MCF 10A (cell line): Measurements from ENCODE around the gene RPL22. TPM values are rescaled to one million over a fixed set of nuclear protein-coding genes. Genes with fewer than 3 reads are reported as not detected.

Experiments
- BruUV-seq: library from RNA; stranded (reverse); fragments of 400-500 nt; replicated peaks from 2 replicates; lab custom pipeline; 2021; lab: Mats Ljungman, UMichigan
- CTCF ChIA-PET: fragments of 300-600 bp; sonication (Branson Sonifier 250); formaldehyde crosslinking; extraction: SDS; loops from one replicate; lab custom pipeline; 2021; ENCODE audit warnings: antibody characterized with exemption, inconsistent platforms; lab: Yijun Ruan, JAX
- POLR2A ChIA-PET: fragments of 300-600, 350-650 bp; sonication (Branson Sonifier 250); formaldehyde crosslinking; extraction: SDS; loops from one replicate; lab custom pipeline; 2020; ENCODE audit warnings: antibody characterized with exemption, inconsistent platforms; lab: Yijun Ruan, JAX
- DNase-seq: peaks from one replicate; pipeline ENCODE4 v3.0.0-alpha.2; 2018; ENCODE audit not compliant: unreplicated experiment
- H3K27ac Mint-ChIP-seq: one replicate; pipeline ENCODE4 v1.8.0; 2022; ENCODE audit warnings: mild to moderate bottlenecking, low read depth, mixed read lengths; ENCODE audit not compliant: unreplicated experiment
- H3K27me3 Mint-ChIP-seq: one replicate; pipeline ENCODE4 v1.8.0; 2022; ENCODE audit warnings: mixed read lengths; ENCODE audit not compliant: insufficient read depth, unreplicated experiment
- H3K36me3 Mint-ChIP-seq: one replicate; pipeline ENCODE4 v1.8.0; 2022; ENCODE audit warnings: mild to moderate bottlenecking, moderate library complexity, mixed read lengths; ENCODE audit not compliant: insufficient read depth, unreplicated experiment
- H3K4me1 Mint-ChIP-seq: one replicate; pipeline ENCODE4 v1.8.0; 2022; ENCODE audit warnings: mixed read lengths; ENCODE audit not compliant: insufficient read depth, unreplicated experiment
- H3K4me3 Mint-ChIP-seq: one replicate; pipeline ENCODE4 v1.8.0; 2022; ENCODE audit warnings: mild to moderate bottlenecking, moderate library complexity, mixed read lengths; ENCODE audit not compliant: unreplicated experiment
- H3K9me3 Mint-ChIP-seq: one replicate; pipeline ENCODE4 v1.8.0; 2022; ENCODE audit warnings: mixed read lengths; ENCODE audit not compliant: unreplicated experiment
- intact Hi-C: fragments of 100-400 bp; cut with micrococcal nuclease; formaldehyde crosslinking; loops from 2 replicates; pipeline ENCODE4 v1.14.1; 2022
- total RNA-seq: library from RNA; stranded (reverse); gene quantifications from 2 replicates; pipeline ENCODE4 v1.2.3, GENCODE V29; 2022
- TF ChIP-seq, protein P1 (sequence below): fragments of 200-600 bp; IDR thresholded peaks from one replicate; pipeline ENCODE4 v1.8.0; 2022; ENCODE audit warnings: antibody characterized with exemption, mild to moderate bottlenecking; ENCODE audit not compliant: unreplicated experiment

Gene RPL22
- total RNA-seq, 1 experiment from 2014 or later = 477 TPM

DNA sequence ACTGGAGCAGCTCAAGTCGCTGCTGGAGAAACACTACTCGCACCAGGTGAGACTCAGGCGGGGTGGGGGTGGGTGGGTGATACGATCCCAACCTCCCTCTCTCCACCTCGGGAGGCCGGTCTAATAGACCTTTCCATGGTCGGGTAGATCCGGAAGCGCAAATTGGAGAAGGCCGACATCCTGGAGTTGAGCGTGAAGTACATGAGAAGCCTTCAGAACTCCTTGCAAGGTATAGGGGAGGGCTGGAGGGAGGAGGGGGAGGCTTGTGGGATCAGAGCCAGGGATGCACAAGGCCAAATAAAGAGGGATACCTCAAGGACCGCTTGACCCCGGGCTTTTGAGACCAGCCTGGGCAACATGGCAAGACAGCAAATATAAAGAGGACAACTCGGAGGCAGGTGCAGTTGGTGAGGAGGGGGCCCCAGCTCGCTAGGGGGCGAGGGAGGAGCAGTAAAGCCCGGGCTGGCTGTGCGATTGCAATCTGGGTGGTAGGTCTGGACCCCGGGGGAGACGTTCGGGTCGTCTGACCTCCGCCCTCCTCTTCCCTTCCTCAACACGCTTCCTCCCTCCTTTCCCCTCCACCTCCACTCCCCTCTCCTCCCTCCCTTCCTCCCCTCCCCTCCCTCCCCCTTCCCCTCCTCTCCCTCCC, 45.1 kb upstream of the RPL22 start:
- intact Hi-C loops = loop anchor here (1.0 kb wide), 2 partner anchors 136 to 191 kb away; no protein-coding TSS in a partner anchor
- POLR2A ChIA-PET = interaction anchor here (0.5 to 0.7 kb wide), 2 partner anchors 10 to 115 kb away, joined by 3 to 4 read pairs; no protein-coding TSS in a partner anchor
- Mint-ChIP-seq H3K4me1 (peaks cover 5% of the 10 kb centered on the region), H3K27me3 (peaks cover 30% of the 10 kb centered on the region), H3K27ac (no peak overlapping the region), H3K36me3 (no peaks in the 10 kb centered on the region), H3K9me3 (no peaks in the 10 kb centered on the region), H3K4me3 (no peak overlapping the region)
- CTCF ChIA-PET = interaction anchor here (0.6 to 6.6 kb wide), 19 partner anchors 9 to 423 kb away, joined by 3 to 88 read pairs (median 4); partner anchors contain the start of gene ICMT
- TF ChIP-seq, protein P1, sequence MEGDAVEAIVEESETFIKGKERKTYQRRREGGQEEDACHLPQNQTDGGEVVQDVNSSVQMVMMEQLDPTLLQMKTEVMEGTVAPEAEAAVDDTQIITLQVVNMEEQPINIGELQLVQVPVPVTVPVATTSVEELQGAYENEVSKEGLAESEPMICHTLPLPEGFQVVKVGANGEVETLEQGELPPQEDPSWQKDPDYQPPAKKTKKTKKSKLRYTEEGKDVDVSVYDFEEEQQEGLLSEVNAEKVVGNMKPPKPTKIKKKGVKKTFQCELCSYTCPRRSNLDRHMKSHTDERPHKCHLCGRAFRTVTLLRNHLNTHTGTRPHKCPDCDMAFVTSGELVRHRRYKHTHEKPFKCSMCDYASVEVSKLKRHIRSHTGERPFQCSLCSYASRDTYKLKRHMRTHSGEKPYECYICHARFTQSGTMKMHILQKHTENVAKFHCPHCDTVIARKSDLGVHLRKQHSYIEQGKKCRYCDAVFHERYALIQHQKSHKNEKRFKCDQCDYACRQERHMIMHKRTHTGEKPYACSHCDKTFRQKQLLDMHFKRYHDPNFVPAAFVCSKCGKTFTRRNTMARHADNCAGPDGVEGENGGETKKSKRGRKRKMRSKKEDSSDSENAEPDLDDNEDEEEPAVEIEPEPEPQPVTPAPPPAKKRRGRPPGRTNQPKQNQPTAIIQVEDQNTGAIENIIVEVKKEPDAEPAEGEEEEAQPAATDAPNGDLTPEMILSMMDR = no peak
- DNase-seq = no peak
- no TSS peak for BruUV-seq

DNA sequence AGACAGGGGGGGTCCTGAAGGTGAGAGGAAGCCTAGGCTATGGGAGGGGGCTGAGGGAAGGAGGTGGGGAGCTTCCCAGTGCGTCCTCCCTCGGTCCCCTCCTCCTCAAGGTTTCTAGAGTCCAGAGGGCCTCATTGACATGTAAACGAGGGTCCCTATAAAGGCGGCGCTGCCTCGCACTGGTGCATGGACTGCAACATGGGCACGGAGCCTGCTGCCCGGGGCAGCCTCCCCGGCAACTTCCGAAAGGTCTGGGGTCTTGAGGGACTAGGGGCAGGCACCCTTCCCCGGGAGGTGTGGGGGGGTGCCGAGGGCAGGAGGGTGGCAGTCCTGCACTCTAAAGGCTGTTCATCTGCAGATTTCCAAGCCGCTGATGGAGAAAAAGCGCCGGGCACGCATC, 44.6 kb upstream of the RPL22 start, which contains the start of gene HES3:
TSS of gene HES3 (plus strand) at position 187 of the 400 bp plus-strand sequence. CDS start at position 374, 187 bp downstream.
- no peak within 1 kb of the TSS for H3K4me3 Mint-ChIP-seq
- intact Hi-C loops = no loop called here

DNA sequence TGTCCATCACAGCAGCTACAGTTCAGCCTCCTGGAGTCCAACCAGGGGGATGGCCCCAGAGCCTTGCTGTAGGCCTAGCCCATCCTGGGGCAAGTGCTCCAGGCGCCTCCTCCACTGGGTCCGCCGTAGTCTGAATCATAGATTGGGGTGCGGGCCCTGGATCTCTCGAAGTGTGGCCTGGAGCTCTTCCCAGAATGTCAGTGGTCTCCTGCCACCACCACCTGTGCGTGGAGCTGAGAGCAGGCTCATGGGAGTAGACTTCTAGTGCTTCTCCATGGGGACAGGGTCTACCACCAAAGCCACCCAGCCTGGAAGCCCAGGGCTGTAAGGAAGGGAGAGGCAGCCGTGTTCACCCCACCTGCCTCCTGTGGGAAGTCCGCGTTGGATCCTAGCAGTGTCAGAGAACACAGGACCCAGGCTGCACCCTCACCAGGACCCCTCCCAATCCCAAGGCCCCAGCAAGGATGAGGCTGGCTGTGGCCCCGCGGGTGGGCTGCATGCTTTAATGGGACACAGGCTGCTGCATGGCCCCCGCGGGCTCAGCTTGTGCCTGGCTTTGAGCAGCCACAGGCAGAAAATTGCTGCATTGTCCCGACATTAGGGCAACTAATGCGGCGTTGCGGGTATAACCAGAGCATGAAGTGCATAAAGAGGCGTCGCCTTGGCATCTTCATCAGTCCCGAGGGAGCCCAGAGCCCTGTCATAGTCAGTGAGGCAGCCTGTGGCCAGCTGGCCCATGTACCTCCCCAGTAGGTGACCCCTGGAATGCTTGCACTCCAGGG, 43.8 kb upstream of the RPL22 start:
- H3K9me3 Mint-ChIP-seq = no peaks in the 10 kb centered on the region
- CTCF ChIA-PET = interaction anchor here (0.6 to 2.1 kb wide), 8 partner anchors 50 to 190 kb away, joined by 3 to 8 read pairs (median 4); no protein-coding TSS in a partner anchor

More for the DNA sequence above, 44.6 kb upstream of the RPL22 start, which contains the start of gene HES3:
- Mint-ChIP-seq H3K36me3 (no peaks in the 10 kb centered on the region), H3K9me3 (no peaks in the 10 kb centered on the region), H3K4me1 (peaks cover 5% of the 10 kb centered on the region), H3K27ac (no peak within 1 kb of the TSS), H3K27me3 (peaks cover 30% of the 10 kb centered on the region)
- ChIA-PET POLR2A (no interaction called here), CTCF (interaction anchor here (0.6 to 6.6 kb wide), 9 partner anchors 24 to 200 kb away, joined by 3 to 88 read pairs (median 5); no protein-coding TSS in a partner anchor)
- TF ChIP-seq, protein P1 = no peak
- DNase-seq = no peak
- no TSS peak for BruUV-seq

More for the DNA sequence above, 43.8 kb upstream of the RPL22 start:
- Mint-ChIP-seq H3K4me1 (peaks cover 5% of the 10 kb centered on the region), H3K27ac (no peak overlapping the region), H3K36me3 (no peaks in the 10 kb centered on the region), H3K27me3 (peaks cover 30% of the 10 kb centered on the region), H3K4me3 (no peak overlapping the region)
- POLR2A ChIA-PET = no interaction called here
- no peak for DNase-seq
- no TSS peak for BruUV-seq
- TF ChIP-seq, protein P1 = no peak
- intact Hi-C loops = no loop called here
